NCI-H1930 (cell line): ENCODE results near the gene CADPS.

Source experiments
- DNase-seq, 2 experiments: peaks; one replicate each; lab custom pipeline; 2025; lab: John Stamatoyannopoulos, UW

CADPS gene

GRCh38 chr3:62372621-62373041 lies 502.6 kb downstream of the CADPS start:
- DNase-seq: no peak

DNA sequence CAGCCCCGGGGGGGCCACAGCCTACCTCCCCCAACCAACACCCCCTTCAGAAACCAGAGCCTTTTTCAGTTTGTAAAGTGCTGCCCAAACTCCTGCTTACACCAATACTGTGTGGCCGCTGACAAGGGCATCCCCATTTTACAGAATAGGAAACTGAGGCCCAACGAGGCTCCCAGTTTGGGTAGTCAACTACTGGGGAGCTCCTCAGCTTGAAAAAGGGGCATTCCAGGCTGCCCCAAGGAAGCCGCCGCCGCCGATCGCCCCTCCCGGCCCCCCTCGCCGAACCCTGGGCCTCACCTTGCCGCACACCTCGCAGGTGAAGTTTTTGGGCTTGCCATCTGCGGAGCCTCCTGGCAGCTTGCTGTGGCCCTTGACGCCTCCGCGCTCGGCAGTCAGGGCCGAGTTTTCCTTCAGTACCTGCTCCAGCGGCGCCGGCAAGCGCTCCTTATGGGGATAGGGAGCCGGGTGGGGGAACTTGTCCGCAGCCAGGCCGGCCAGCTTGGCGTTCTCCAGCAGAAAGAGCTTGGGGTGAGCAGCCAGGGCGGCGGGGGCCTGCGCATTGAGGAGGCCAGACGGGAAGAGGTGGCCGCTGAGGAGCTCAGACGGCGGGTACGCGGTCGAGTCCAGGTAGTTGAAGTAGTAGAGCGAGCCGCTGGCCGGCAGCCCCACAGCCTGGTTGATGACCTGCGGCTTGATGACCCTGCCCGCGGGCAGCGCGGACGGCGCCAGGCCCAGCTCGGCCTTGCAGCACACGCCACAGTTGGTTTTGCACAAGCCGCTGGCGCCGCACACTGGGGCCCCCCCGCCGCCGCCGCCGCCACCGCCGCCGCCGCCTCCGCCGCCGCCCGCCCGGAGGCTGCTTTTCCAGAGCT lies 503.3 kb downstream of the CADPS start:
- DNase-seq: no peak

- no peak for DNase-seq
These were observed 504.1 kb downstream of the CADPS start for GRCh38 chr3:62370858-62371719.

DNA sequence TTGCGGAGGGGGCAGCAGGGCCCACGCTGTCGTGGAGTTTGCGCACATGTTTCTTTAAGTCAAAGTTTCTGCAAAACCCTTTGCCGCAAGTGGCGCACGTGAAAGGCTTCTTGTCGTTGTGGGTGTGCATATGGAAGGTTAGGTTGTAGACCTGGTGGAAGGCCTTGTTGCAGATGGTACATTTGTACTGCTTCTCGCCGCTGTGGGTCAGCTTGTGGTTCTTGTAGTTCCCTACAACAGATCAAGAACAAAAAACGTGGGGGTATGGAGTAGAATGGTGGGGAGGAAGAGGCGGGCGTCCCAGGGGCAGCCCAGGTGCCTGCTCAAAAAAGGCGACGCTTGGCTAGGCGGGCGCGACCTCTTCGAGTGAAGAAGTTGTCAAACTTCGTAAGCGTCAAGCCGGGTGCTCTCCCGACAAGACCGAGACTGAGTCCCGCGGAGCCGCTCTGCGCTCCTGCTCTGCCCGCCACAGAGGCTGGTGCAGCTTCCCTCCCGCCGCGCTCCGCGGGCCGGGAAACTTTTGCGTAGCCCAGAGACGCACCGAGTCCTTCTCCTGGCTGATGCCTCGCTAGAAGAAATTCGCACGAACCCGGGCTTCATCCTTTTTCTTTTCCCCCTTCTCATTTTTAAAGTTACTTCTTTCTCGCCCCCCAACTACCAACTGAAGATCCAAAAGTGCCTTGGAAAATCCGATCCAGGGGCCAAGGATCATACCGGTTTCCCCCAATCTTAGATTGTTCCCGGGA lies 504.9 kb downstream of the CADPS start:
- DNase-seq: no peak

DNA sequence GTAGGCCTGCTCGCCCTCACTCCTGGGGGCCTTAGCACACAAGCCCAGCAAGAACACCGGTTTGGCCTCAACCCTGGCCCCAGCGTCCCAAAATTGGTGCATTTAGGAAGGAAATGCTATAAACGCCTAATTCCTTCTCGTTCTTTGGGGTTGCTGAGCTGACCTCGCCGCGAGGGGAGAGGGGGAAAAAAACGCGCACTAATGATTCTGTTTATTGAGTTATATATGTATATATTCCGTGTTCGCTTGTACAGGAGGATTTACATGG lies 505.8 kb downstream of the CADPS start:
- DNase-seq: no peak

DNA sequence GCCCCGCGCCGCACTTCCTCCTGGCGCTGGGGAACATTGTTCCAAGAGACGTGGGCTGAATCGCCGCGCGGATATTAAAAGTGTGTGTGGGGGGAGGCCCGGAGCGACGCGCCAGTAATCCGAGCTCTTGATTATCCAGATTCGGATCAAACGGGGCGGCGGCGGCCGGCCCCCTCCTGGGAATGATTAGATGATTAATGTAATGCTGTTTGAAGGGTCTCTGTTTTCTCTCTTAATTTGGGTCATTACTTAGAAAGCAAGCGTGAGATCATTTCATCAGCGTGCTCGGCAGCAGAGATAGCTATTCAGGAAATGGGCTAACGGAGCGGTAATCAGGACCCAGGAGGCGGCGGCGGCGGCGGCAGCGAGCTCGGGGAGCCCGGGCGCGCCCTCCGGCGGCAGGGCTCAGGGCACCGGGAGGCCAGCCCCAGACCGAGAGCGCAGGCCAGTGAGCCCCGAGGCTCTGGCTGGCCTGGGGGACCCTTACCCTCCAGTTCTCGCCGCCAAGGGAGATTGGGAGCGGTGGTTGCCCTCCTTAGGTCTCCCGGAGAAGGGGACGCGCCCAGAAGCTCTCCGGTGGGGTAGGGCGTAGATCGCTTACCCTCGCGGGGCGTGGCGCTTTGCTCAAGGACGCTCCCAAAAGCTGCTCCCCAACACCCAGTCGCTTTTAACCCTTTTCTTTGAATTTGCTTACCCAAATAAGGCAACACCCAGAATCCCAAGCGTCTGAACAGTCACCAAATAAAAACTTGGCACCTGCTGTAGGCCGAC lies 506.3 kb downstream of the CADPS start:
- DNase-seq: no peak

GRCh38 chr3:62368290-62368704 lies 506.9 kb downstream of the CADPS start:
- DNase-seq: no peak

GRCh38 chr3:62367763-62368195 lies 507.4 kb downstream of the CADPS start:
- no peak for DNase-seq

DNA sequence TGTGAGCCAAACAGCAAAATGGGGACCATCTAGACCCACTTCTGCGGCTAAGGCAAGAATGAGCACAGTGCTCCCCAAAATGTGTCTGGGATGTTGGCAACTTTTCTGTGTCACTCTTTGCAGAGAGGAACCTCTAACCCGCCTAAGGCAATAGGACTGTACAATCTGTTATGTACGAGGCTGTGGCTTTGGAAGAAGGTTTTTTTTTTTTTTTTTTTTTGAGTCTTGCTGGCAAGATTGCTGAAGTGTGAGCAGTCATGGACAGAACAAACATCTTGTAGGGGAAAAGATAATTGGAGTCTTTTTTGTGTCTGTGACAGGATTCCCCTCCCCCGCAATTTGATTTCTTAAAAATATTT lies 509.1 kb downstream of the CADPS start:
- no peak for DNase-seq

- no peak for DNase-seq
These were observed 509.7 kb downstream of the CADPS start for GRCh38 chr3:62365391-62366125.

GRCh38 chr3:62364191-62364590 lies 511.0 kb downstream of the CADPS start:
- DNase-seq: no peak

DNA sequence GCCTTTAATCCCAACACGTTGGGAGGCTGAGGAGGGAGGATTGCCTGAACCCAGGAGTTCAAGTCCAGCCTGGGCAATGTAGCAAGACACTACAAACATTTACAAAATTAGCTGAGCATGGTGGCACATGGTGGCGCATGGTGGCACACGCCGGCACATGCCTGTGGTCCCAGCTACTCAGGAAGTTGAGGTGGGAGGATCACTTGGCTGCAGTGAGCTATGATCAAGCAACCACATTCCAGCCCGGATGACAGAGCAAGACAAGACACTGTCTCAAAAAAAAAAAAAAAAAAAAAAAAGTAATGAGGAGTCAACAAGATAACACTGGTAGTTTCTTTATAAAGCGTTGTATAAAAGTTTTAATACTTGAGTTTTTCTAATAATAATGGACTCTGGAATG lies 511.9 kb downstream of the CADPS start:
- no peak for DNase-seq

DNA sequence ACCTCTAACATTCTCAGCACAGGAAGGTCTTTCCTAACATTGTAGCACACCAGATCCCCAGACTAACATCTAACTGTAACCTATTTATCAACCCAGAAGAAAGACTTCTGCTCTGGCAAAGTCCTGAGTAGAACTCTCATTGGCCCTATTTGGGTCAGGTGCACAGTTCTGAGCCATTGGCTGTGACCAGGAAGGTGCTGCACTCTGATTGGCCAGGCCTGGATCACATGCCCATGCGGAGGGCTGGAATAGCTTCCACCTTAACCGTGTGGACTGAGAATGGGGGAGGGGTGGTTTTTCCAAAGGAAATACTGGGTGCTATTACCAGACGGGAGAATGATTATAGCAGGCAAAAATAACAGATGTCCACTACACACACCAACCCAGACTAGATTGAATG lies 513.4 kb downstream of the CADPS start:
- DNase-seq: no peak

- no peak for DNase-seq
These were observed 514.0 kb downstream of the CADPS start for GRCh38 chr3:62361261-62361660.

GRCh38 chr3:62359531-62359930 lies 515.7 kb downstream of the CADPS start:
- DNase-seq: no peak

- DNase-seq: no peak
These were observed 518.9 kb downstream of the CADPS start for GRCh38 chr3:62356356-62356755.

- DNase-seq: no peak
These were observed 519.5 kb downstream of the CADPS start for GRCh38 chr3:62355703-62356102.
